Keratinocyte (primary cell): ENCODE results near the gene DHDH. TPM values are rescaled to one million over a fixed set of nuclear protein-coding genes. Genes with fewer than 3 reads are reported as not detected.

ENCODE experiments used
- DNase-seq: peaks from one replicate; pipeline ENCODE4 v3.0.0-alpha.2; 2011; ENCODE audit warnings: low read depth, missing footprints, low spot score
- FAIRE-seq: peaks from 2 replicates; lab custom pipeline; 2011; peaks lifted over from hg19 to GRCh38; lab: Jason Lieb, UNC
- H2AFZ ChIP-seq: 2 replicates; pipeline ENCODE4 v1.6.0; 2012; ENCODE audit warnings: low read length, control low read depth, inconsistent platforms; ENCODE audit not compliant: control insufficient read depth
- H3K27ac ChIP-seq: 2 replicates; pipeline ENCODE4 v1.5.1; 2011; ENCODE audit warnings: low read length; ENCODE audit not compliant: control insufficient read depth, insufficient read depth
- H3K27me3 ChIP-seq: 3 replicates; pipeline ENCODE4 v1.6.0; 2011; ENCODE audit warnings: low read length; ENCODE audit not compliant: control insufficient read depth, insufficient read depth; ENCODE audit errors: extremely low read depth
- H3K36me3 ChIP-seq, 2 experiments: 2 replicates in 1 of 2; 3 replicates in 1 of 2; pipeline ENCODE4 v1.5.1; 2011; ENCODE audit warnings: low read length in 2 of 2, mild to moderate bottlenecking in 1 of 2; ENCODE audit not compliant: control insufficient read depth in 2 of 2, insufficient read depth in 2 of 2; ENCODE audit errors: extremely low read depth in 1 of 2
- H3K4me1 ChIP-seq: 3 replicates; pipeline ENCODE4 v1.5.1; 2011; ENCODE audit warnings: low read length; ENCODE audit not compliant: control insufficient read depth, insufficient read depth; ENCODE audit errors: extremely low read depth
- H3K4me2 ChIP-seq: 3 replicates; pipeline ENCODE4 v1.6.0; 2011; ENCODE audit warnings: low read depth, low read length; ENCODE audit not compliant: control insufficient read depth, insufficient read depth; ENCODE audit errors: extremely low read depth
- H3K4me3 ChIP-seq, 3 experiments: fragments of 200-600 bp in 1 of 3; sonication (generic) in 1 of 3; 2 replicates in 2 of 3; 3 replicates in 1 of 3; pipeline ENCODE4 v1.5.1; 2011 to 2016; ENCODE audit warnings: low read length in 3 of 3, mild to moderate bottlenecking in 3 of 3, control low read depth in 2 of 3, inconsistent platforms in 1 of 3, low read depth in 1 of 3, mixed read lengths in 1 of 3, mixed run types in 1 of 3, moderate library complexity in 1 of 3; ENCODE audit not compliant: control insufficient read depth in 2 of 3, insufficient read depth in 2 of 3; ENCODE audit errors: extremely low read depth in 1 of 3
- H3K79me2 ChIP-seq: 2 replicates; pipeline ENCODE4 v1.6.0; 2012; ENCODE audit warnings: low read length; ENCODE audit not compliant: control insufficient read depth, insufficient read depth
- H3K9ac ChIP-seq: 3 replicates; pipeline ENCODE4 v1.6.0; 2011; ENCODE audit warnings: low read length; ENCODE audit not compliant: control insufficient read depth, insufficient read depth; ENCODE audit errors: extremely low read depth
- H3K9me1 ChIP-seq: 3 replicates; pipeline ENCODE4 v1.6.0; 2011; ENCODE audit warnings: low read length; ENCODE audit not compliant: control insufficient read depth, insufficient read depth; ENCODE audit errors: extremely low read depth
- H3K9me3 ChIP-seq: 2 replicates; pipeline ENCODE4 v1.5.1; 2012; ENCODE audit warnings: low read depth, low read length; ENCODE audit not compliant: control insufficient read depth
- H4K20me1 ChIP-seq: 3 replicates; pipeline ENCODE4 v1.6.0; 2011; ENCODE audit warnings: low read length; ENCODE audit not compliant: control insufficient read depth, insufficient read depth; ENCODE audit errors: extremely low read depth
- CTCF ChIP-seq, 3 experiments: IDR thresholded peaks in 1 of 3; conservative IDR thresholded peaks in 1 of 3; optimal IDR thresholded peaks in 1 of 3; 2 replicates in 2 of 3; 3 replicates in 1 of 3; pipeline versions ENCODE3 to v1.5.1; 2011; ENCODE audit warnings: low read length in 3 of 3, mild to moderate bottlenecking in 3 of 3, moderate library complexity in 2 of 3, control low read depth in 1 of 3, inconsistent platforms in 1 of 3; ENCODE audit not compliant: insufficient read depth in 2 of 3; ENCODE audit errors: extremely low read depth in 1 of 3
- EZH2 ChIP-seq: IDR thresholded peaks from one replicate; pipeline ENCODE4 v1.6.1; 2012; ENCODE audit warnings: inconsistent platforms, mild to moderate bottlenecking, low read length, moderate library complexity
- dilution Hi-C: fragments of 300-500 bp; cut with MboI; formaldehyde crosslinking; loops from one replicate; pipeline ENCODE4 v1.7.0; 2020; ENCODE audit warnings: low sequenced_read_pairs; ENCODE audit not compliant: extremely low pct_ligation_motif_present
- polyA plus RNA-seq, 5 experiments: library from polyadenylated mRNA; depleted of rRNA in 3 of 5; stranded (reverse) in 3 of 5; stranded (forward) in 1 of 5; unstranded in 1 of 5; fragments of >200 nt; gene quantifications; 1 replicate in 1 of 5; 2 replicates in 3 of 5; 3 replicates in 1 of 5; pipeline versions ENCODE4 v1.2.1 to v1.2.3, GENCODE V29; 2011 to 2012; ENCODE audit warnings: missing spikeins in 2 of 5, low read depth in 1 of 5, low replicate concordance in 1 of 5

Gene DHDH
- polyA plus RNA-seq, 1 donor (not counting 4 experiments of a cell fraction or from before 2014, with no cell fraction given), result 0.45 TPM

- Histone ChIP-seq H4K20me1 (no peaks in the 10 kb centered on the region), H3K27me3 (no peaks in the 10 kb centered on the region), H3K9me1 (no peaks in the 10 kb centered on the region), H3K4me1 (peaks cover 10% of the 10 kb centered on the region), H3K4me2 (no peak overlapping the region), H2AFZ (no peak overlapping the region), H3K9ac (no peak overlapping the region), H3K9me3 (no peaks in the 10 kb centered on the region), H3K36me3 (peaks cover 4 to 6% of the 10 kb centered on the region in 2 experiments), H3K79me2 (peaks cover 19% of the 10 kb centered on the region), H3K4me3 (no peak overlapping the region), H3K27ac (no peak overlapping the region)
- dilution Hi-C loops, result no loop called here
- TF ChIP-seq EZH2 (no peak), CTCF (optimal IDR thresholded peaks at IDR 0.05 in 1 of 3, IDR thresholded peaks at IDR 0.05 in 1 of 3, conservative IDR thresholded peaks at IDR 0.05 in 1 of 3; ENCODE audit: extremely low read depth in 1 of 3, insufficient read depth in 2 of 3, low read length in 3 of 3) (no peak)
- FAIRE-seq (no peak), DNase-seq (no peak)
Observed at GRCh38 chr19:48958006-48958405, 24.5 kb downstream of the DHDH start.

- H3K4me2 ChIP-seq, result no peak overlapping the region
- H3K4me3 ChIP-seq, result no peak overlapping the region
- H3K36me3 ChIP-seq, result peaks cover 4 to 6% of the 10 kb centered on the region in 2 experiments
- no peak overlapping the region for H3K9ac ChIP-seq
- peaks cover 26% of the 10 kb centered on the region for H3K4me1 ChIP-seq
- no peak for DNase-seq
- dilution Hi-C loops, result no loop called here
- no peak overlapping the region for H3K27ac ChIP-seq
- H3K79me2 ChIP-seq, result peaks cover 19% of the 10 kb centered on the region
- no peak for FAIRE-seq
- no peaks in the 10 kb centered on the region for H3K9me3 ChIP-seq
- H3K27me3 ChIP-seq, result no peaks in the 10 kb centered on the region
- no peak overlapping the region for H2AFZ ChIP-seq
- H3K9me1 ChIP-seq, result no peaks in the 10 kb centered on the region
- H4K20me1 ChIP-seq, result no peaks in the 10 kb centered on the region
- TF ChIP-seq EZH2 (no peak), CTCF (optimal IDR thresholded peaks at IDR 0.05 in 1 of 3, IDR thresholded peaks at IDR 0.05 in 1 of 3, conservative IDR thresholded peaks at IDR 0.05 in 1 of 3; ENCODE audit: extremely low read depth in 1 of 3, insufficient read depth in 2 of 3, low read length in 3 of 3) (no peak)
Observed at GRCh38 chr19:48959341-48960239, 26.1 kb downstream of the DHDH start.
